ENCODE results near the gene SPR. TPM values are rescaled to one million over a fixed set of nuclear protein-coding genes. Genes with fewer than 3 reads are reported as not detected.

Gene SPR
- total and polyA plus RNA-seq, 2 of the 13 experiments (the other 11 are each of a cell fraction or from before 2014, with no cell fraction given), result 34.0 to 96.0 TPM

- TF ChIP-seq MAZ (IDR thresholded peaks at IDR 0.05; ENCODE audit: borderline replicate concordance, low read depth, low read length), result peak; percentile 73; the same call in 1 of the 2 replicates
- 0 out of 2 replicates have a peak, but pooled peaks have one; percentile 17 for TF ChIP-seq MAZ (CRISPR knock-in tag; IDR thresholded peaks at IDR 0.05; ENCODE audit: low read depth)
- 0 out of 2 replicates have a peak, but pooled peaks have one; percentile 51 for TF ChIP-seq ZNF329 (CRISPR knock-in tag; IDR thresholded peaks at IDR 0.05; ENCODE audit: low read depth)
- peak; percentile 39; the same call in 1 of the 2 replicates for TF ChIP-seq ARNT2 (CRISPR knock-in tag; IDR thresholded peaks at IDR 0.05; ENCODE audit: low read depth)
- TF ChIP-seq MXD1 (CRISPR knock-in tag; IDR thresholded peaks at IDR 0.05), result peak; percentile 24; the same call in 1 of the 2 replicates
- TF ChIP-seq UBTF (CRISPR knock-in tag; IDR thresholded peaks at IDR 0.05), result peak; percentile 69; the same call in 1 of the 2 replicates
- no peak for TF ChIP-seq TEAD2 (CRISPR knock-in tag; IDR thresholded peaks at IDR 0.05)
- peak; percentile 82; the same call in 1 of the 2 replicates for TF ChIP-seq ZNF234 (CRISPR knock-in tag; conservative IDR thresholded peaks at IDR 0.05)
- TF ChIP-seq ZNF142 (CRISPR knock-in tag; IDR thresholded peaks at IDR 0.05), result peak; percentile 48; the same call in 1 of the 2 replicates
- peak; percentile 98 for TF ChIP-seq PRDM15 (CRISPR knock-in tag; IDR thresholded peaks at IDR 0.05)
- peak; percentile 5 for TF ChIP-seq YEATS4 (CRISPR knock-in tag; IDR thresholded peaks at IDR 0.05; ENCODE audit: borderline replicate concordance)
- TF ChIP-seq TOE1 (CRISPR knock-in tag; IDR thresholded peaks at IDR 0.05), result no peak
- TF ChIP-seq ISL2 (CRISPR knock-in tag; IDR thresholded peaks at IDR 0.05), result 0 out of 2 replicates have a peak, but pooled peaks have one; percentile 1
- TF ChIP-seq TMF1 (CRISPR knock-in tag; IDR thresholded peaks at IDR 0.05; ENCODE audit: low read depth), result 0 out of 2 replicates have a peak, but pooled peaks have one; percentile 7
Measured at GRCh38 chr2:72917138-72917876, 30.1 kb downstream of the SPR start, which contains the start of gene EMX1 (continued).
